ENCODE results near the gene SEC16A.

The SEC16A gene

GRCh38 chr9:136483589-136484152 is 831 bp upstream of the SEC16A start:
- TF ChIP-seq EZH2 (optimal IDR thresholded peaks at IDR 0.05; ENCODE audit: low read depth, low read length): no peak
- TF ChIP-seq, protein P1, sequence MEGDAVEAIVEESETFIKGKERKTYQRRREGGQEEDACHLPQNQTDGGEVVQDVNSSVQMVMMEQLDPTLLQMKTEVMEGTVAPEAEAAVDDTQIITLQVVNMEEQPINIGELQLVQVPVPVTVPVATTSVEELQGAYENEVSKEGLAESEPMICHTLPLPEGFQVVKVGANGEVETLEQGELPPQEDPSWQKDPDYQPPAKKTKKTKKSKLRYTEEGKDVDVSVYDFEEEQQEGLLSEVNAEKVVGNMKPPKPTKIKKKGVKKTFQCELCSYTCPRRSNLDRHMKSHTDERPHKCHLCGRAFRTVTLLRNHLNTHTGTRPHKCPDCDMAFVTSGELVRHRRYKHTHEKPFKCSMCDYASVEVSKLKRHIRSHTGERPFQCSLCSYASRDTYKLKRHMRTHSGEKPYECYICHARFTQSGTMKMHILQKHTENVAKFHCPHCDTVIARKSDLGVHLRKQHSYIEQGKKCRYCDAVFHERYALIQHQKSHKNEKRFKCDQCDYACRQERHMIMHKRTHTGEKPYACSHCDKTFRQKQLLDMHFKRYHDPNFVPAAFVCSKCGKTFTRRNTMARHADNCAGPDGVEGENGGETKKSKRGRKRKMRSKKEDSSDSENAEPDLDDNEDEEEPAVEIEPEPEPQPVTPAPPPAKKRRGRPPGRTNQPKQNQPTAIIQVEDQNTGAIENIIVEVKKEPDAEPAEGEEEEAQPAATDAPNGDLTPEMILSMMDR (IDR thresholded peaks at IDR 0.05; ENCODE audit: low read length): no peak
- no peak for TF ChIP-seq EZH2phosphoT487 (IDR thresholded peaks at IDR 0.05; ENCODE audit: low read length)
- H4K20me1 ChIP-seq (ENCODE audit: insufficient read depth, low read length): peaks cover 13% of the 10 kb centered on the region
- peak; percentile 95 for DNase-seq
- no peaks in the 10 kb centered on the region for H3K9me2 ChIP-seq (replicated peaks; ENCODE audit: insufficient read depth, low read length)
- H3K4me1 ChIP-seq (ENCODE audit: low read length): peaks cover 17% of the 10 kb centered on the region
- no peaks in the 10 kb centered on the region for H3K36me3 ChIP-seq (replicated peaks; ENCODE audit: insufficient read depth, low read length)
- peak overlapping the region; percentile 87 for H3K4me2 ChIP-seq (ENCODE audit: low read depth, low read length)
- H2AFZ ChIP-seq (ENCODE audit: low read length): peak overlapping the region; percentile 93
- no peaks in the 10 kb centered on the region for H3K9me3 ChIP-seq (replicated peaks; ENCODE audit: insufficient read depth, low read length)
- H3K4me3 ChIP-seq (ENCODE audit: low read length): peak overlapping the region; percentile 87
- peak overlapping the region; percentile 99 for H3K9ac ChIP-seq (ENCODE audit: low read length)
- H3K79me2 ChIP-seq (ENCODE audit: low read length): peaks cover 42% of the 10 kb centered on the region
- peaks cover 12% of the 10 kb centered on the region; the same call in 1 of the 2 replicates for H3F3A ChIP-seq (ENCODE audit: insufficient read depth, low read length)
- H3K27ac ChIP-seq (ENCODE audit: low read length): peak overlapping the region; percentile 100
- peaks cover 25% of the 10 kb centered on the region for H3K27me3 ChIP-seq (replicated peaks; ENCODE audit: insufficient read depth, low read length)

GRCh38 chr9:136482046-136482792 is 621 bp downstream of the SEC16A start:
- H3F3A ChIP-seq (ENCODE audit: insufficient read depth, low read length): peaks cover 12% of the 10 kb centered on the region; the same call in 1 of the 2 replicates
- DNase-seq: peak; percentile 33
- H4K20me1 ChIP-seq (ENCODE audit: insufficient read depth, low read length): peaks cover 24% of the 10 kb centered on the region
- no peak for TF ChIP-seq EZH2phosphoT487 (IDR thresholded peaks at IDR 0.05; ENCODE audit: low read length)
- TF ChIP-seq, protein P1 (IDR thresholded peaks at IDR 0.05; ENCODE audit: low read length): no peak
- TF ChIP-seq EZH2 (optimal IDR thresholded peaks at IDR 0.05; ENCODE audit: low read depth, low read length): no peak
- peaks cover 12% of the 10 kb centered on the region for H3K27me3 ChIP-seq (replicated peaks; ENCODE audit: insufficient read depth, low read length)
- H3K79me2 ChIP-seq (ENCODE audit: low read length): peaks cover 56% of the 10 kb centered on the region
- peak overlapping the region; percentile 96 for H3K4me3 ChIP-seq (ENCODE audit: low read length)
- peak overlapping the region; percentile 93 for H3K4me2 ChIP-seq (ENCODE audit: low read depth, low read length)
- 0 out of 2 replicates have a peak, but pooled peaks cover 2% of the 10 kb centered on the region for H3K36me3 ChIP-seq (replicated peaks; ENCODE audit: insufficient read depth, low read length)
- H3K27ac ChIP-seq (ENCODE audit: low read length): peak overlapping the region; percentile 79
- H3K9me3 ChIP-seq (replicated peaks; ENCODE audit: insufficient read depth, low read length): no peaks in the 10 kb centered on the region
- no peaks in the 10 kb centered on the region for H3K9me2 ChIP-seq (replicated peaks; ENCODE audit: insufficient read depth, low read length)
- peaks cover 17% of the 10 kb centered on the region for H3K4me1 ChIP-seq (ENCODE audit: low read length)
- peak overlapping the region; percentile 11; the same call in 1 of the 2 replicates for H2AFZ ChIP-seq (ENCODE audit: low read length)
- H3K9ac ChIP-seq (ENCODE audit: low read length): peak overlapping the region; percentile 95

- Histone ChIP-seq H3F3A (ENCODE audit: insufficient read depth, low read length) (peaks cover 12% of the 10 kb centered on the region; the same call in 1 of the 2 replicates), H3K4me2 (ENCODE audit: low read depth, low read length) (peak overlapping the region; percentile 93), H3K4me3 (ENCODE audit: low read length) (peak overlapping the region; percentile 96), H3K27me3 (replicated peaks; ENCODE audit: insufficient read depth, low read length) (peaks cover 5% of the 10 kb centered on the region; the same call in 1 of the 2 replicates), H3K27ac (ENCODE audit: low read length) (peak overlapping the region; percentile 79; the same call in 1 of the 2 replicates), H3K9me3 (replicated peaks; ENCODE audit: insufficient read depth, low read length) (no peaks in the 10 kb centered on the region), H3K79me2 (ENCODE audit: low read length) (peaks cover 63% of the 10 kb centered on the region), H3K4me1 (ENCODE audit: low read length) (peaks cover 17% of the 10 kb centered on the region), H2AFZ (ENCODE audit: low read length) (no peak overlapping the region), H3K9ac (ENCODE audit: low read length) (peak overlapping the region; percentile 95; the same call in 1 of the 2 replicates), H3K9me2 (replicated peaks; ENCODE audit: insufficient read depth, low read length) (no peaks in the 10 kb centered on the region), H4K20me1 (ENCODE audit: insufficient read depth, low read length) (peaks cover 24% of the 10 kb centered on the region), H3K36me3 (replicated peaks; ENCODE audit: insufficient read depth, low read length) (0 out of 2 replicates have a peak, but pooled peaks cover 8% of the 10 kb centered on the region)
- TF ChIP-seq, protein P1 (IDR thresholded peaks at IDR 0.05; ENCODE audit: low read length): no peak
- no peak for TF ChIP-seq EZH2 (optimal IDR thresholded peaks at IDR 0.05; ENCODE audit: low read depth, low read length)
- TF ChIP-seq EZH2phosphoT487 (IDR thresholded peaks at IDR 0.05; ENCODE audit: low read length): no peak
- no peak for DNase-seq
These were observed 1.3 kb downstream of the SEC16A start for GRCh38 chr9:136481558-136481957.
